ENCODE data around the gene THSD4.

GRCh38 chr15:71654720-71655174 is 539.5 kb downstream of the THSD4 start:
- TF ChIP-seq POLR2AphosphoS5 (IDR thresholded peaks at IDR 0.05; ENCODE audit: borderline replicate concordance, low read depth, low read length) = no peak
- no peak for TF ChIP-seq FOXP2 (optimal IDR thresholded peaks at IDR 0.05; ENCODE audit: control extremely low read depth, extremely low read length, insufficient read depth)
- no peak for TF ChIP-seq EZH2 (IDR thresholded peaks at IDR 0.05)

Measured in SK-N-MC (cell line).